CD14-positive monocyte (primary cell): ENCODE data around the gene C17orf78. TPM values are rescaled to one million over a fixed set of nuclear protein-coding genes. Genes with fewer than 3 reads are reported as not detected.

Source experiments
- DNase-seq, 3 donors: peaks; one replicate each; pipeline ENCODE4 v3.0.0-alpha.2; 2011 to 2022
- H2AFZ ChIP-seq: 2 replicates; pipeline ENCODE4 v1.6.0; 2012; ENCODE audit warnings: mild to moderate bottlenecking, low read depth, low read length, inconsistent platforms; ENCODE audit not compliant: insufficient read depth, poor library complexity, severe bottlenecking
- H3K27ac ChIP-seq, 2 donors: 1 replicate in 1 of 2; 2 replicates in 1 of 2; pipeline ENCODE4 v1.5.1; 2012 to 2013; ENCODE audit warnings: low read length in 2 of 2, control low read depth in 1 of 2, inconsistent platforms in 1 of 2, low read depth in 1 of 2, mild to moderate bottlenecking in 1 of 2
- H3K27me3 ChIP-seq, 2 donors: one replicate each; pipeline versions ENCODE4 v1.6.0 to v1.6.1; 2011 to 2013; ENCODE audit warnings: low read length in 2 of 2; ENCODE audit not compliant: control insufficient read depth in 2 of 2, insufficient read depth in 2 of 2
- H3K36me3 ChIP-seq, 2 donors: replicated peaks in 1 of 2; 1 replicate in 1 of 2; 2 replicates in 1 of 2; pipeline versions ENCODE4 v1.5.1 to v1.6.1; 2012 to 2013; ENCODE audit warnings: low read length in 2 of 2, control low read depth in 1 of 2, inconsistent platforms in 1 of 2, mild to moderate bottlenecking in 1 of 2; ENCODE audit not compliant: insufficient read depth in 2 of 2, control insufficient read depth in 1 of 2
- H3K4me1 ChIP-seq, 2 donors: 1 replicate in 1 of 2; 2 replicates in 1 of 2; pipeline versions ENCODE4 v1.5.1 to v1.6.1; 2012 to 2013; ENCODE audit warnings: low read length in 2 of 2, control low read depth in 1 of 2, inconsistent platforms in 1 of 2, mild to moderate bottlenecking in 1 of 2, moderate library complexity in 1 of 2; ENCODE audit not compliant: insufficient read depth in 2 of 2, control insufficient read depth in 1 of 2
- H3K4me2 ChIP-seq: replicated peaks from 2 replicates; pipeline ENCODE3; 2012; ENCODE audit warnings: low read length, moderate library complexity, mild to moderate bottlenecking; ENCODE audit not compliant: poor library complexity, severe bottlenecking; ENCODE audit errors: extremely low read depth
- H3K4me3 ChIP-seq, 3 experiments: fragments of 200-600 bp in 1 of 3; sonication (generic) in 1 of 3; replicated peaks in 1 of 3; 1 replicate in 2 of 3; 2 replicates in 1 of 3; pipeline ENCODE4 v1.5.1; 2011 to 2013; ENCODE audit warnings: low read length in 3 of 3, mild to moderate bottlenecking in 3 of 3, control low read depth in 2 of 3, low read depth in 2 of 3, inconsistent platforms in 1 of 3, moderate library complexity in 1 of 3
- H3K79me2 ChIP-seq: 2 replicates; pipeline ENCODE4 v1.6.0; 2012; ENCODE audit warnings: mild to moderate bottlenecking, control low read depth, inconsistent platforms, low read length, moderate library complexity; ENCODE audit not compliant: insufficient read depth
- H3K9ac ChIP-seq: 2 replicates; pipeline ENCODE4 v1.6.0; 2017; ENCODE audit warnings: low read length, mild to moderate bottlenecking; ENCODE audit not compliant: insufficient read depth, poor library complexity, severe bottlenecking
- H3K9me3 ChIP-seq, 2 donors: replicated peaks in 1 of 2; 1 replicate in 1 of 2; 2 replicates in 1 of 2; pipeline versions ENCODE4 v1.5.1 to v1.6.1; 2012 to 2013; ENCODE audit warnings: low read length in 2 of 2, control low read depth in 1 of 2; ENCODE audit not compliant: control insufficient read depth in 1 of 2, insufficient read depth in 1 of 2
- H4K20me1 ChIP-seq: 2 replicates; pipeline ENCODE4 v1.6.0; 2012; ENCODE audit warnings: mild to moderate bottlenecking, low read length, control low read depth, moderate library complexity; ENCODE audit not compliant: insufficient read depth
- H3K27ac Mint-ChIP-seq, 7 donors: one replicate each; pipeline ENCODE4 v1.8.0; 2020; ENCODE audit warnings: mild to moderate bottlenecking in 7 of 7, mixed read lengths in 7 of 7, moderate library complexity in 6 of 7, inconsistent platforms in 2 of 7
- H3K27me3 Mint-ChIP-seq, 3 donors: one replicate each; pipeline ENCODE4 v1.8.0; 2021 to 2022; ENCODE audit warnings: low read depth in 3 of 3, mild to moderate bottlenecking in 3 of 3, mixed read lengths in 3 of 3, moderate library complexity in 3 of 3, inconsistent platforms in 1 of 3
- H3K36me3 Mint-ChIP-seq, 2 donors: one replicate each; pipeline ENCODE4 v1.8.0; 2020; ENCODE audit warnings: mixed read lengths in 2 of 2, inconsistent platforms in 1 of 2, mild to moderate bottlenecking in 1 of 2
- H3K4me1 Mint-ChIP-seq: one replicate; pipeline ENCODE4 v1.8.0; 2020; ENCODE audit warnings: mild to moderate bottlenecking, mixed read lengths
- H3K4me3 Mint-ChIP-seq, 2 donors: one replicate each; pipeline ENCODE4 v1.8.0; 2020; ENCODE audit warnings: mild to moderate bottlenecking in 2 of 2, mixed read lengths in 2 of 2, moderate library complexity in 1 of 2
- H3K9me3 Mint-ChIP-seq, 7 donors: one replicate each; pipeline ENCODE4 v1.8.0; 2020 to 2022; ENCODE audit warnings: mixed read lengths in 7 of 7, mild to moderate bottlenecking in 6 of 7, moderate library complexity in 6 of 7, inconsistent platforms in 2 of 7
- WGBS: methylation state at CpG from one replicate; pipeline ENCODE4 v1.1.5; 2013; ENCODE audit warnings: missing lambda C conversion rate; ENCODE audit not compliant: insufficient coverage; 5-methylcytosine and 5-hydroxymethylcytosine counted together
- intact Hi-C, 2 donors: fragments of 100-400 bp; cut with micrococcal nuclease; formaldehyde crosslinking; loops; one replicate each; pipeline versions ENCODE4 v1.15.0 to v1.15.1; 2023
- polyA plus RNA-seq, 3 donors: library from polyadenylated mRNA; depleted of rRNA in 1 of 3; unstranded in 2 of 3; stranded (reverse) in 1 of 3; fragments of 300-500 nt in 2 of 3; fragments of >200 nt in 1 of 3; fragmentation: Illumina TruSeq in 2 of 3; gene quantifications; 1 replicate in 2 of 3; 2 replicates in 1 of 3; pipeline ENCODE4 v1.2.3, GENCODE V29; 2012 to 2021
- TF ChIP-seq, protein P1 (sequence below): fragments of 200-600 bp; IDR thresholded peaks from one replicate; pipeline ENCODE4 v1.8.0; 2022; ENCODE audit warnings: antibody characterized with exemption, mild to moderate bottlenecking

C17orf78 gene
- polyA plus RNA-seq, 3 donors = not detected

DNA sequence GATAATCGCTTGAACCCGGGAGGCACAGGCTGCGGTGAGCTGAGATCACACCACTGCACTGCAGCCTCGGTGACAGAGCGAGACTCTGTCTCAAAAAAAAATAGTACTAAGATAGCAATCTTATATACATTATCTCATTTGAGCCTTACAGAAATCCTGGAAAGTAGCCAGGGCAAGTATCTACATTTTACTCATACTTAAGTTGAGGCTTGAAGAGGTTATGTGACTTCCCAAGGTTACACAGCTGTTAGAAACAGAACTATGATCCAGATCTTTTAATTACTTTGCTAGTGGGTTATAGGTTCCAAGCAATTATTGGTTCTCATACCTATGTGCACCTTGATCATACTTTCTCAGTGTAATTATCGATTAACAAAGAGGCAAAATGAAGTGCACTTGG lies 15.4 kb downstream of the C17orf78 start:
- H2AFZ ChIP-seq = no peak overlapping the region
- Mint-ChIP-seq H3K36me3 (no peaks in the 10 kb centered on the region), H3K4me1 (no peaks in the 10 kb centered on the region), H3K27ac (no peak overlapping the region), H3K27me3 (peaks cover 1 to 2% (median 2%) of the 10 kb centered on the region in 3 donors), H3K4me3 (no peak overlapping the region), H3K9me3 (no peaks in the 10 kb centered on the region)
- WGBS = 100% methylated on average over 2 of the region's 6 CpGs
- H3K27ac ChIP-seq = no peak overlapping the region
- no peak overlapping the region for H3K4me3 ChIP-seq
- H3K9me3 ChIP-seq = no peaks in the 10 kb centered on the region
- DNase-seq = no peak
- H3K9ac ChIP-seq = no peak overlapping the region
- no peaks in the 10 kb centered on the region for H3K27me3 ChIP-seq
- no peak overlapping the region for H3K4me2 ChIP-seq
- no peaks in the 10 kb centered on the region for H4K20me1 ChIP-seq
- TF ChIP-seq, protein P1, sequence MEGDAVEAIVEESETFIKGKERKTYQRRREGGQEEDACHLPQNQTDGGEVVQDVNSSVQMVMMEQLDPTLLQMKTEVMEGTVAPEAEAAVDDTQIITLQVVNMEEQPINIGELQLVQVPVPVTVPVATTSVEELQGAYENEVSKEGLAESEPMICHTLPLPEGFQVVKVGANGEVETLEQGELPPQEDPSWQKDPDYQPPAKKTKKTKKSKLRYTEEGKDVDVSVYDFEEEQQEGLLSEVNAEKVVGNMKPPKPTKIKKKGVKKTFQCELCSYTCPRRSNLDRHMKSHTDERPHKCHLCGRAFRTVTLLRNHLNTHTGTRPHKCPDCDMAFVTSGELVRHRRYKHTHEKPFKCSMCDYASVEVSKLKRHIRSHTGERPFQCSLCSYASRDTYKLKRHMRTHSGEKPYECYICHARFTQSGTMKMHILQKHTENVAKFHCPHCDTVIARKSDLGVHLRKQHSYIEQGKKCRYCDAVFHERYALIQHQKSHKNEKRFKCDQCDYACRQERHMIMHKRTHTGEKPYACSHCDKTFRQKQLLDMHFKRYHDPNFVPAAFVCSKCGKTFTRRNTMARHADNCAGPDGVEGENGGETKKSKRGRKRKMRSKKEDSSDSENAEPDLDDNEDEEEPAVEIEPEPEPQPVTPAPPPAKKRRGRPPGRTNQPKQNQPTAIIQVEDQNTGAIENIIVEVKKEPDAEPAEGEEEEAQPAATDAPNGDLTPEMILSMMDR = no peak
- H3K79me2 ChIP-seq = no peaks in the 10 kb centered on the region
- H3K36me3 ChIP-seq = no peaks in the 10 kb centered on the region
- intact Hi-C loops = no loop called here
- no peaks in the 10 kb centered on the region for H3K4me1 ChIP-seq

DNA sequence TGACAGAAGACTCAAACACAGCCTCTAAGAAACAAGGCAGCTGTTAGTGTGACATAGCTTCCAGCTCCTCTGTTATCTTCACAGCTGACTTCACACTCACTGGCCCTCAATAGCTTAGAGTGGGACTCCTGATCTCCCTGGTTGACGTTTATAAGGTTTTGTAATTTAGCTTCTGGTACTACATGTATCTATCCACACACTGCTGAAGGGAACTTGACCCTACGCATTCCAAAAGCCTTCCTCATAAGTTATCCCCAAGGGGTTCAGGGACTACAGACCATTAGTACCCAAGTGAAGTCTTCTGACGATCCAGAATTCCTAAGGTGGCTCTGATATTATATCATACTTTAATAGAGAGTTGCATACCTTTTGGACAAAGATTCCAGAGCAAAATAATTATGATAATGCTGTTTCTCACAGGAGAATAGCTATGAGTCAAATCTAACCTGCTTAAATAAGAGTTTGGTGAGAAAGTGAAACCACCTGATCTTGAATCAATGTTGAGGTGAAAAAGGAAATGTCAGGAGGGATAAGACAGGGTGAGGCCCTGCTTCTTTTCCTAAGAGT lies 16.3 kb downstream of the C17orf78 start:
- intact Hi-C loops = no loop called here
- Histone ChIP-seq H3K4me2 (no peak overlapping the region), H3K4me3 (no peak overlapping the region), H4K20me1 (no peaks in the 10 kb centered on the region), H3K27me3 (no peaks in the 10 kb centered on the region), H3K27ac (no peak overlapping the region), H3K4me1 (peaks cover 0 to under 1% of the 10 kb centered on the region in 2 donors), H3K36me3 (no peaks in the 10 kb centered on the region), H3K79me2 (no peaks in the 10 kb centered on the region), H3K9ac (no peak overlapping the region), H2AFZ (no peak overlapping the region), H3K9me3 (no peaks in the 10 kb centered on the region)
- peaks cover 1 to 2% (median 2%) of the 10 kb centered on the region in 3 donors for H3K27me3 Mint-ChIP-seq
- no peak for DNase-seq
- H3K4me3 Mint-ChIP-seq = no peak overlapping the region
- H3K4me1 Mint-ChIP-seq = peaks cover 4% of the 10 kb centered on the region
- H3K27ac Mint-ChIP-seq = no peak overlapping the region
- WGBS = no CpG with 5 or more reads among the region's 3 CpGs
- H3K36me3 Mint-ChIP-seq = no peaks in the 10 kb centered on the region
- no peaks in the 10 kb centered on the region for H3K9me3 Mint-ChIP-seq
- TF ChIP-seq, protein P1 = no peak
